Thyroid gland (tissue), 4 donors: ENCODE measurements around the gene RUSF1.

ENCODE experiments used
- POLR2A ChIP-seq, 2 donors: fragments of 450-650 bp; IDR thresholded peaks; one replicate each; pipeline ENCODE4 v1.6.1; 2017; ENCODE audit warnings: antibody characterized with exemption in 2 of 2, mild to moderate bottlenecking in 2 of 2, moderate library complexity in 1 of 2
- TF ChIP-seq, protein P1 (sequence below), 6 experiments: fragments of 200-600 bp in 3 of 6; fragments of 450-650 bp in 3 of 6; sonication (generic) in 3 of 6; IDR thresholded peaks; one replicate each; pipeline ENCODE4 v1.5.1; 2016 to 2019; ENCODE audit warnings: antibody characterized with exemption in 6 of 6, mild to moderate bottlenecking in 2 of 6, inconsistent platforms in 1 of 6, moderate library complexity in 1 of 6

DNA sequence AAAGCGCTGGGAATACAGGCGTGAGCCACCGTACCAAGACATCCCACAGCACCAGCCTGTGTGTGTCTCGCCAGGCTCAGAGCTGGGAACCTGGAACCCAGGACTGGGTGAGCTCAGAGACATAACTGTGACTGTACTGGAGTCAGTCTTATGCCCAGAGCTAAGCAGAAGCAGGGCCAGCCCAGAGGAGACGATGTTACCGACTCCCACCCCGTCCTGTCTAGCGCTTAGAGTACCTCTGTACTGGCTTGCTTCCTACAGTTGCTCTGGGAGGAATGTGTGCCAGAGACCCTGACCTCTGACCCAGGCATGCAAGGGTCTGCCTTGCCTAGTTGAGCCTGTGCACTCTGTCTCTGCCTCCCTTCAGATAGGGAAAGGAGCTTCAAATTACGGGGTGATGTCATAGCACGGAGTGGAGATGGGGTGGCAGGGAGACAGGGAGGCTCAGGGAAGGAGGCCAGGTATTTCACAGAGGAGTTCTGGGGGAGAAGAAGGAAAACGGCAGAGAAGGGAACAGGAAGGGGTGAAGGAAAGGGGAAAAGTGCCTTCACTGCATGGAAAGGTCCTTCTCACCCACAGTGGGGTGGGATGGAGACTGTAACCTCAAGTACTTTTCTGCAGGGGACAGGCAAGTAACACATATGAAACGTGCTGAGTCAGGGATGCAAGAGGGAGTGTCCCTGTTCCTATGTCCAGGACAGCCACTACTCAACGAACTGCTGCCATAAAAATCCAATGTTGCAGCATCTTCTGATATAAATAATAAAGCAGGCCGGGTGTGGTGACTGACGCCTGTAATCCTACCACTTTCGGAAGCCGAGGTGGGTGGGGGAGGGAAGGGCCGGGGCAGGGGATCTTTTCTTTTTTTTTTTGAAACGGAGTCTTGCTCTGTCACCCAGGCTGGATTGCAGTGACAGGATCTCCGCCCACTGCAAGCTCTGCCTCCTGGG, 54.7 kb downstream of the RUSF1 start:
- TF ChIP-seq, protein P1, sequence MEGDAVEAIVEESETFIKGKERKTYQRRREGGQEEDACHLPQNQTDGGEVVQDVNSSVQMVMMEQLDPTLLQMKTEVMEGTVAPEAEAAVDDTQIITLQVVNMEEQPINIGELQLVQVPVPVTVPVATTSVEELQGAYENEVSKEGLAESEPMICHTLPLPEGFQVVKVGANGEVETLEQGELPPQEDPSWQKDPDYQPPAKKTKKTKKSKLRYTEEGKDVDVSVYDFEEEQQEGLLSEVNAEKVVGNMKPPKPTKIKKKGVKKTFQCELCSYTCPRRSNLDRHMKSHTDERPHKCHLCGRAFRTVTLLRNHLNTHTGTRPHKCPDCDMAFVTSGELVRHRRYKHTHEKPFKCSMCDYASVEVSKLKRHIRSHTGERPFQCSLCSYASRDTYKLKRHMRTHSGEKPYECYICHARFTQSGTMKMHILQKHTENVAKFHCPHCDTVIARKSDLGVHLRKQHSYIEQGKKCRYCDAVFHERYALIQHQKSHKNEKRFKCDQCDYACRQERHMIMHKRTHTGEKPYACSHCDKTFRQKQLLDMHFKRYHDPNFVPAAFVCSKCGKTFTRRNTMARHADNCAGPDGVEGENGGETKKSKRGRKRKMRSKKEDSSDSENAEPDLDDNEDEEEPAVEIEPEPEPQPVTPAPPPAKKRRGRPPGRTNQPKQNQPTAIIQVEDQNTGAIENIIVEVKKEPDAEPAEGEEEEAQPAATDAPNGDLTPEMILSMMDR (IDR thresholded peaks at IDR 0.05), result no peak
- no peak for TF ChIP-seq POLR2A (IDR thresholded peaks at IDR 0.05)
